Upper lobe of left lung (tissue), 4 donors: ENCODE measurements around the gene RAPH1.

Source experiments
- CTCF ChIP-seq, 6 experiments: fragments of 450-650 bp in 4 of 6; fragments of 200-600 bp in 2 of 6; sonication (generic) in 2 of 6; IDR thresholded peaks; one replicate each; pipeline ENCODE4 v1.5.1; 2016 to 2019; ENCODE audit warnings: antibody characterized with exemption in 6 of 6
- EP300 ChIP-seq, 4 donors: sonication (generic); formaldehyde crosslinking; IDR thresholded peaks; one replicate each; pipeline ENCODE4 v1.5.1; 2017; ENCODE audit warnings: antibody characterized with exemption in 4 of 4, control low read depth in 2 of 4
- POLR2A ChIP-seq, 4 donors: fragments of 450-650 bp; IDR thresholded peaks; one replicate each; pipeline ENCODE4 v1.5.1; 2016 to 2017; ENCODE audit warnings: antibody characterized with exemption in 4 of 4, mild to moderate bottlenecking in 2 of 4
- POLR2AphosphoS5 ChIP-seq, 2 donors: sonication (generic); formaldehyde crosslinking; IDR thresholded peaks; one replicate each; pipeline ENCODE4 v1.5.1; 2017; ENCODE audit warnings: antibody characterized with exemption in 2 of 2

GRCh38 chr2:203510941-203511305 is 24.2 kb downstream of the RAPH1 start:
- TF ChIP-seq POLR2A (IDR thresholded peaks at IDR 0.05) (no peak), CTCF (IDR thresholded peaks at IDR 0.05) (no peak), POLR2AphosphoS5 (IDR thresholded peaks at IDR 0.05) (no peak), EP300 (IDR thresholded peaks at IDR 0.05) (no peak)
